SK-N-SH (cell line): ENCODE results near the gene NLRP1. TPM values are rescaled to one million over a fixed set of nuclear protein-coding genes. Genes with fewer than 3 reads are reported as not detected.

ENCODE experiments used
- CTCF ChIA-PET: fragments of 300-600, 350-600 bp; formaldehyde crosslinking; extraction: SDS; loops from one replicate; lab custom pipeline; 2021; lab: Yijun Ruan, JAX
- POLR2A ChIA-PET: fragments of 350-600 bp; sonication (Branson Sonifier 250); formaldehyde crosslinking; extraction: SDS; loops from one replicate; lab custom pipeline; 2020; ENCODE audit warnings: antibody characterized with exemption, inconsistent platforms; lab: Yijun Ruan, JAX
- DNase-seq: peaks from one replicate; pipeline ENCODE4 v3.0.0; 2012
- H2AFZ ChIP-seq: fragments of 200-600 bp; sonication (generic); 2 replicates; pipeline ENCODE4 v1.8.1; 2016; ENCODE audit warnings: antibody characterized with exemption, mild to moderate bottlenecking, low read depth
- H3F3A ChIP-seq: fragments of 200-600 bp; sonication (generic); replicated peaks from 2 replicates; pipeline ENCODE3; 2016; ENCODE audit warnings: antibody characterized with exemption, mild to moderate bottlenecking; ENCODE audit not compliant: insufficient read depth
- H3K27ac ChIP-seq, 2 experiments: fragments of 200-500 bp in 1 of 2; fragments of 200-600 bp in 1 of 2; sonication (Bioruptor generic) in 1 of 2; sonication (generic), shearing (Covaris generic) in 1 of 2; 2 replicates each; pipeline versions ENCODE4 v1.5.1 to v1.6.1; 2014 to 2016; ENCODE audit warnings: low read depth in 2 of 2, inconsistent platforms in 1 of 2, low read length in 1 of 2, mild to moderate bottlenecking in 1 of 2, mixed read lengths in 1 of 2
- H3K27me3 ChIP-seq: fragments of 200-600 bp; sonication (generic), shearing (Covaris generic); 2 replicates; pipeline ENCODE4 v1.6.1; 2016; ENCODE audit warnings: mixed run types; ENCODE audit not compliant: insufficient read depth
- H3K36me3 ChIP-seq, 2 experiments: fragments of 200-500 bp in 1 of 2; fragments of 200-600 bp in 1 of 2; sonication (Bioruptor generic) in 1 of 2; sonication (generic) in 1 of 2; replicated peaks in 1 of 2; 2 replicates each; pipeline versions ENCODE3 to v1.5.1; 2014 to 2016; ENCODE audit warnings: low read length in 1 of 2, mild to moderate bottlenecking in 1 of 2; ENCODE audit not compliant: insufficient read depth in 2 of 2, control insufficient read depth in 1 of 2
- H3K4me1 ChIP-seq, 2 experiments: fragments of 200-500 bp in 1 of 2; fragments of 200-600 bp in 1 of 2; sonication (Bioruptor generic) in 1 of 2; sonication (generic), shearing (Covaris generic) in 1 of 2; 2 replicates each; pipeline versions ENCODE4 v1.5.1 to v1.6.1; 2014 to 2016; ENCODE audit warnings: low read depth in 1 of 2, low read length in 1 of 2, mixed run types in 1 of 2; ENCODE audit not compliant: insufficient read depth in 2 of 2, control insufficient read depth in 1 of 2
- H3K4me2 ChIP-seq: fragments of 200-600 bp; sonication (generic), shearing (Covaris generic); 2 replicates; pipeline ENCODE4 v1.6.1; 2017; ENCODE audit warnings: mixed run types
- H3K4me3 ChIP-seq, 2 experiments: fragments of 200-500 bp in 1 of 2; fragments of 200-600 bp in 1 of 2; sonication (Bioruptor generic) in 1 of 2; sonication (generic), shearing (Covaris generic) in 1 of 2; 2 replicates each; pipeline versions ENCODE4 v1.5.1 to v1.8.1; 2014 to 2016; ENCODE audit warnings: low read depth in 2 of 2, inconsistent platforms in 1 of 2, low read length in 1 of 2, mild to moderate bottlenecking in 1 of 2, mixed read lengths in 1 of 2, moderate library complexity in 1 of 2
- H3K79me2 ChIP-seq: fragments of 200-600 bp; sonication (generic); 2 replicates; pipeline ENCODE4 v1.8.1; 2017; ENCODE audit warnings: mild to moderate bottlenecking; ENCODE audit not compliant: insufficient read depth
- H3K9ac ChIP-seq: fragments of 200-600 bp; sonication (generic); 2 replicates; pipeline ENCODE4 v1.6.1; 2017; ENCODE audit warnings: mixed run types
- H3K9me2 ChIP-seq: fragments of 200-600 bp; sonication (generic); 2 replicates; pipeline ENCODE4 v1.6.1; 2017; ENCODE audit warnings: mixed run types
- H3K9me3 ChIP-seq: fragments of 200-600 bp; sonication (generic); 2 replicates; pipeline ENCODE4 v1.6.1; 2017; ENCODE audit warnings: mixed run types, mild to moderate bottlenecking, moderate library complexity
- H4K20me1 ChIP-seq: fragments of 200-600 bp; sonication (generic); 2 replicates; pipeline ENCODE4 v1.6.1; 2017; ENCODE audit warnings: mild to moderate bottlenecking, mixed run types; ENCODE audit not compliant: insufficient read depth
- ELF1 ChIP-seq: IDR thresholded peaks from 2 replicates; pipeline ENCODE4 v1.4.0; 2012
- EP300 ChIP-seq, 2 experiments: IDR thresholded peaks; 2 replicates each; pipeline versions ENCODE4 v1.4.0 to v1.6.1; 2012; ENCODE audit warnings: borderline replicate concordance in 1 of 2, low read depth in 1 of 2, low read length in 1 of 2
- EZH2phosphoT487 ChIP-seq: fragments of 200-600 bp; sonication (generic); IDR thresholded peaks from 2 replicates; pipeline ENCODE4 v1.6.1; 2017; ENCODE audit warnings: low read depth, mixed run types, mild to moderate bottlenecking, antibody characterized with exemption, moderate library complexity, borderline replicate concordance
- FOSL2 ChIP-seq: IDR thresholded peaks from 2 replicates; pipeline ENCODE4 v1.4.0; 2012; ENCODE audit warnings: low read depth, mild to moderate bottlenecking, moderate library complexity, borderline replicate concordance
- FOXJ3 ChIP-seq: sonication (generic); formaldehyde crosslinking; IDR thresholded peaks from 2 replicates; pipeline ENCODE4 v1.5.1; 2020; ENCODE audit warnings: mild to moderate bottlenecking, missing genetic modification reagents
- FOXM1 ChIP-seq: IDR thresholded peaks from 2 replicates; pipeline ENCODE4 v1.4.0; 2012; ENCODE audit warnings: low read depth, mild to moderate bottlenecking
- GATA2 ChIP-seq: sonication (generic); formaldehyde crosslinking; IDR thresholded peaks from 2 replicates; pipeline ENCODE4 v1.5.0; 2020; ENCODE audit warnings: mild to moderate bottlenecking, missing genetic modification reagents
- JUND ChIP-seq: IDR thresholded peaks from 2 replicates; pipeline ENCODE4 v1.4.0; 2012
- MEF2A ChIP-seq: IDR thresholded peaks from 2 replicates; pipeline ENCODE4 v1.4.0; 2012; ENCODE audit warnings: low read depth, borderline replicate concordance
- MXI1 ChIP-seq: IDR thresholded peaks from 2 replicates; pipeline ENCODE4 v1.6.1; 2012; ENCODE audit warnings: mild to moderate bottlenecking, low read depth, low read length, improper control_type of control experiment
- NFIC ChIP-seq: IDR thresholded peaks from 2 replicates; pipeline ENCODE4 v1.4.0; 2012; ENCODE audit warnings: borderline replicate concordance
- NRF1 ChIP-seq: IDR thresholded peaks from 2 replicates; pipeline ENCODE4 v1.6.1; 2012; ENCODE audit warnings: low read depth, mild to moderate bottlenecking, low read length
- RXRA ChIP-seq: IDR thresholded peaks from 2 replicates; pipeline ENCODE4 v1.4.0; 2012; ENCODE audit warnings: low read depth, mild to moderate bottlenecking, borderline replicate concordance
- SIN3A ChIP-seq: IDR thresholded peaks from 2 replicates; pipeline ENCODE4 v1.6.1; 2012; ENCODE audit warnings: low read depth, mild to moderate bottlenecking, low read length, moderate library complexity, borderline replicate concordance
- TCF12 ChIP-seq: IDR thresholded peaks from 2 replicates; pipeline ENCODE4 v1.4.0; 2012
- WGBS: methylation state at CpG from one replicate; pipeline ENCODE4 v1.1.6; 2017; ENCODE audit warnings: low lambda C conversion rate; 5-methylcytosine and 5-hydroxymethylcytosine counted together
- polyA plus RNA-seq, 3 experiments: library from polyadenylated mRNA; depleted of rRNA; stranded (reverse); fragments of >200 nt; gene quantifications; 2 replicates each; pipeline ENCODE4 v1.2.3, GENCODE V29; 2012
- TF ChIP-seq, protein P1 (sequence below): IDR thresholded peaks from 2 replicates; pipeline ENCODE4 v1.6.1; 2012; ENCODE audit warnings: mild to moderate bottlenecking, low read depth, low read length, moderate library complexity
- TF ChIP-seq, protein P2 (sequence below): fragments of 150-350 bp; IDR thresholded peaks from 2 replicates; pipeline ENCODE4 v1.6.1; 2017; ENCODE audit warnings: antibody characterized with exemption, low read length, low read depth, borderline replicate concordance
- TF ChIP-seq, protein P3 (sequence below): fragments of 200-600 bp; sonication (generic); IDR thresholded peaks from 2 replicates; pipeline ENCODE4 v1.6.1; 2017; ENCODE audit warnings: antibody characterized with exemption, mild to moderate bottlenecking, moderate library complexity
- TF ChIP-seq, protein P4 (sequence below): IDR thresholded peaks from 2 replicates; pipeline ENCODE4 v1.4.0; 2012; ENCODE audit warnings: low read depth

The NLRP1 gene
- polyA plus RNA-seq, 1 of the 3 experiments (the other 2 are of a cell fraction) = 51.4 TPM

DNA sequence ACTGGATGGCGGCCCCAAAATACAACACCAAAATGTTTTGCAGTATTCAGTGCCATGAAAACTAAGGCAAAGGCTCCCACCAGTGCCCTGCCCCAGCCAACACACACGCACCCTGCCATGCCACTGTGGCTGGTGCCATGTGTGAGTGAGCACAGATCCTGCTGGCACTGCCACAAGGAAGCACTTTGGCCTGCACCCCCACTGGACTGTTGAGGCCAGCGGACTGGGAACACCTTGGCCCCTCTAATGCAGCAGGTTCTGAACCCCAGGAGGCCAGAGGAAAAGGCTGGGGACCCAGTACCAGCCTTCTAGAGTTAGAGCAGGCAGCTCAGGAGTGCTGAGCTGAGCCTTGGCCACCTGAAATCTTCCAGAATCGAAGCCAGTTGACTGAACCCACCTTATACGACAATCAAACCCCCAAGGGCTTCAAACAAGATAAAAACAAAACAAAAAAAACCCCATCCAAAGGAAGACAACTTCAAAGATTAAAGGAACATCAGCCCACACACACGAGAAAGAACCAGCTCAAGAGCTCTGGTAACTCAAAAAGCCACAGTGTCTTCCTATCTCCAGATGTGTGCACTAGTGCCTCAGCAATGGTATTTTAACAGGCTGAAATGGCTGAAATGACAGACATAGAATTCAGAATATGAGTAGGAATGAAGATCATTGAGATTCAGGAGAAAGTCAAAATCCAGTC is 21.5 kb downstream of the NLRP1 start (continued):
- TF ChIP-seq, protein P1, sequence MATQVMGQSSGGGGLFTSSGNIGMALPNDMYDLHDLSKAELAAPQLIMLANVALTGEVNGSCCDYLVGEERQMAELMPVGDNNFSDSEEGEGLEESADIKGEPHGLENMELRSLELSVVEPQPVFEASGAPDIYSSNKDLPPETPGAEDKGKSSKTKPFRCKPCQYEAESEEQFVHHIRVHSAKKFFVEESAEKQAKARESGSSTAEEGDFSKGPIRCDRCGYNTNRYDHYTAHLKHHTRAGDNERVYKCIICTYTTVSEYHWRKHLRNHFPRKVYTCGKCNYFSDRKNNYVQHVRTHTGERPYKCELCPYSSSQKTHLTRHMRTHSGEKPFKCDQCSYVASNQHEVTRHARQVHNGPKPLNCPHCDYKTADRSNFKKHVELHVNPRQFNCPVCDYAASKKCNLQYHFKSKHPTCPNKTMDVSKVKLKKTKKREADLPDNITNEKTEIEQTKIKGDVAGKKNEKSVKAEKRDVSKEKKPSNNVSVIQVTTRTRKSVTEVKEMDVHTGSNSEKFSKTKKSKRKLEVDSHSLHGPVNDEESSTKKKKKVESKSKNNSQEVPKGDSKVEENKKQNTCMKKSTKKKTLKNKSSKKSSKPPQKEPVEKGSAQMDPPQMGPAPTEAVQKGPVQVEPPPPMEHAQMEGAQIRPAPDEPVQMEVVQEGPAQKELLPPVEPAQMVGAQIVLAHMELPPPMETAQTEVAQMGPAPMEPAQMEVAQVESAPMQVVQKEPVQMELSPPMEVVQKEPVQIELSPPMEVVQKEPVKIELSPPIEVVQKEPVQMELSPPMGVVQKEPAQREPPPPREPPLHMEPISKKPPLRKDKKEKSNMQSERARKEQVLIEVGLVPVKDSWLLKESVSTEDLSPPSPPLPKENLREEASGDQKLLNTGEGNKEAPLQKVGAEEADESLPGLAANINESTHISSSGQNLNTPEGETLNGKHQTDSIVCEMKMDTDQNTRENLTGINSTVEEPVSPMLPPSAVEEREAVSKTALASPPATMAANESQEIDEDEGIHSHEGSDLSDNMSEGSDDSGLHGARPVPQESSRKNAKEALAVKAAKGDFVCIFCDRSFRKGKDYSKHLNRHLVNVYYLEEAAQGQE = no peak
- no peak for TF ChIP-seq SIN3A
- TF ChIP-seq, protein P2, sequence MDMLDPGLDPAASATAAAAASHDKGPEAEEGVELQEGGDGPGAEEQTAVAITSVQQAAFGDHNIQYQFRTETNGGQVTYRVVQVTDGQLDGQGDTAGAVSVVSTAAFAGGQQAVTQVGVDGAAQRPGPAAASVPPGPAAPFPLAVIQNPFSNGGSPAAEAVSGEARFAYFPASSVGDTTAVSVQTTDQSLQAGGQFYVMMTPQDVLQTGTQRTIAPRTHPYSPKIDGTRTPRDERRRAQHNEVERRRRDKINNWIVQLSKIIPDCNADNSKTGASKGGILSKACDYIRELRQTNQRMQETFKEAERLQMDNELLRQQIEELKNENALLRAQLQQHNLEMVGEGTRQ = no peak
- TF ChIP-seq MEF2A = no peak
- TF ChIP-seq ELF1 = no peak
- TF ChIP-seq JUND = no peak

DNA sequence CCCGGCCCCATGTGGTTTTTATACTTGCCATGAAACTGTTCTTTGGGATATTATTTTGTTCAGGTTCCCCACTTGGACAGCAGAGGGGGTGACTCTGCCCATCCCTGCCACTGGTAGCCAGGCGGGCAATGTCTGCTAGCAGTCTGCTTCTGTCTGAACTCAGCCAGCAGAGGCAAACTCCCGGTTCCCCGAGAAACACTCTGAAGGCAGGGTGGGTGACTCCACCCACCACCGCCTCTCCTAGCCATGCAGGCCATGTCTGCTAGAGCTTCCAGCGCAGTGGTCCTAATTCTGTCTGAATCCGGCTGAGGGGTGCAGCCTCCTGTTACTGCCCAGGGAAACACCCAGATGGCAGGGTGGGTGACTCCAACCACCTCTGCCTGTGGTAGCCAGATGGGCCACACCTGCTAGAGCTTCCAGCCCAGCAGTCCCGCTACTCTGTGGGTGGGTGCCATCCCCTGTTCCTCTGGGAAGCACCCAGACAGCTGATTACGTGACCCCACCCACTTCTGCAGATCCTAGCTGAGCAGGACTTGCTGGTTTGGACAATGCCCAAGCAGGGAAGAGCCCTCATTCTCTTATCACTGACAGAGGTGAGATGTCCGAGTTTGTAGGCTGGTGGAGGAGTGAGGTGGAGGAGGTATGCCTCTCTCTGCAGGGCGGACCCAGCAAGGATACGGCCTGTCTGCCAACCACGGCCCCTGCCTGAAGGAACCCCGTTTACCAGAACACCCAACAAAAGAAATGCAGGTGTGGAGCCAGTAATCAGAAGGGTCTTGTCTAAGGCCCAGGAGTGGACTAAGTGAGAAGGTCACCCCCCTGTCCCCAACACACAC is 22.4 kb downstream of the NLRP1 start:
- H3K27ac ChIP-seq = no peak overlapping the region

More for the DNA sequence above, 22.4 kb downstream of the NLRP1 start:
- CTCF ChIA-PET = no interaction called here
- H3K36me3 ChIP-seq = peaks cover 0 to 14% of the 10 kb centered on the region in 2 experiments
- no peaks in the 10 kb centered on the region for H4K20me1 ChIP-seq
- no peak overlapping the region for H3K4me3 ChIP-seq
- no peak overlapping the region for H3K4me2 ChIP-seq
- H3K79me2 ChIP-seq = peaks cover 4% of the 10 kb centered on the region
- no peak for DNase-seq
- no peaks in the 10 kb centered on the region for H3K4me1 ChIP-seq
- H2AFZ ChIP-seq = no peak overlapping the region
- H3K27me3 ChIP-seq = no peaks in the 10 kb centered on the region
- no peak for TF ChIP-seq FOXJ3
- TF ChIP-seq, protein P3, sequence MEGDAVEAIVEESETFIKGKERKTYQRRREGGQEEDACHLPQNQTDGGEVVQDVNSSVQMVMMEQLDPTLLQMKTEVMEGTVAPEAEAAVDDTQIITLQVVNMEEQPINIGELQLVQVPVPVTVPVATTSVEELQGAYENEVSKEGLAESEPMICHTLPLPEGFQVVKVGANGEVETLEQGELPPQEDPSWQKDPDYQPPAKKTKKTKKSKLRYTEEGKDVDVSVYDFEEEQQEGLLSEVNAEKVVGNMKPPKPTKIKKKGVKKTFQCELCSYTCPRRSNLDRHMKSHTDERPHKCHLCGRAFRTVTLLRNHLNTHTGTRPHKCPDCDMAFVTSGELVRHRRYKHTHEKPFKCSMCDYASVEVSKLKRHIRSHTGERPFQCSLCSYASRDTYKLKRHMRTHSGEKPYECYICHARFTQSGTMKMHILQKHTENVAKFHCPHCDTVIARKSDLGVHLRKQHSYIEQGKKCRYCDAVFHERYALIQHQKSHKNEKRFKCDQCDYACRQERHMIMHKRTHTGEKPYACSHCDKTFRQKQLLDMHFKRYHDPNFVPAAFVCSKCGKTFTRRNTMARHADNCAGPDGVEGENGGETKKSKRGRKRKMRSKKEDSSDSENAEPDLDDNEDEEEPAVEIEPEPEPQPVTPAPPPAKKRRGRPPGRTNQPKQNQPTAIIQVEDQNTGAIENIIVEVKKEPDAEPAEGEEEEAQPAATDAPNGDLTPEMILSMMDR = no peak
- TF ChIP-seq MXI1 = no peak
- no peak for TF ChIP-seq GATA2 (CRISPR knock-in tag)
- TF ChIP-seq TCF12 = no peak
- no peak for TF ChIP-seq RXRA
- TF ChIP-seq, protein P4, sequence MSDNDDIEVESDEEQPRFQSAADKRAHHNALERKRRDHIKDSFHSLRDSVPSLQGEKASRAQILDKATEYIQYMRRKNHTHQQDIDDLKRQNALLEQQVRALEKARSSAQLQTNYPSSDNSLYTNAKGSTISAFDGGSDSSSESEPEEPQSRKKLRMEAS = no peak
- no peak for TF ChIP-seq NRF1
- TF ChIP-seq NFIC = no peak
- no peak for TF ChIP-seq FOSL2
- no peak for TF ChIP-seq EZH2phosphoT487
- no peak for TF ChIP-seq FOXM1
- no peak for TF ChIP-seq EP300 (IDR thresholded peaks at IDR 0.05; ENCODE audit: borderline replicate concordance in 1 of 2, low read depth in 1 of 2, low read length in 1 of 2)
- no peak for TF ChIP-seq JUND
- TF ChIP-seq, all 33 proteins: peak for 0
- no peak overlapping the region for H3K9ac ChIP-seq
- H3F3A ChIP-seq = peaks cover 19% of the 10 kb centered on the region
- 77% methylated on average over 11 of the region's 14 CpGs for WGBS
- no peaks in the 10 kb centered on the region; the same call in 1 of the 2 replicates for H3K9me2 ChIP-seq
- H3K9me3 ChIP-seq = no peaks in the 10 kb centered on the region
- POLR2A ChIA-PET = no interaction called here
